Kidney tubule cell (primary cell): ENCODE measurements around the gene KLHL25.
"Not testable (repeated sequence)": the region's sequence is repeated elsewhere in the genome, so short reads cannot be mapped to it uniquely, and the experiment has no call there.

Experiments
- DNase-seq: peaks from one replicate; pipeline ENCODE4 v3.0.0-alpha.2; 2018; ENCODE audit warnings: low spot score

KLHL25 gene, protein sequence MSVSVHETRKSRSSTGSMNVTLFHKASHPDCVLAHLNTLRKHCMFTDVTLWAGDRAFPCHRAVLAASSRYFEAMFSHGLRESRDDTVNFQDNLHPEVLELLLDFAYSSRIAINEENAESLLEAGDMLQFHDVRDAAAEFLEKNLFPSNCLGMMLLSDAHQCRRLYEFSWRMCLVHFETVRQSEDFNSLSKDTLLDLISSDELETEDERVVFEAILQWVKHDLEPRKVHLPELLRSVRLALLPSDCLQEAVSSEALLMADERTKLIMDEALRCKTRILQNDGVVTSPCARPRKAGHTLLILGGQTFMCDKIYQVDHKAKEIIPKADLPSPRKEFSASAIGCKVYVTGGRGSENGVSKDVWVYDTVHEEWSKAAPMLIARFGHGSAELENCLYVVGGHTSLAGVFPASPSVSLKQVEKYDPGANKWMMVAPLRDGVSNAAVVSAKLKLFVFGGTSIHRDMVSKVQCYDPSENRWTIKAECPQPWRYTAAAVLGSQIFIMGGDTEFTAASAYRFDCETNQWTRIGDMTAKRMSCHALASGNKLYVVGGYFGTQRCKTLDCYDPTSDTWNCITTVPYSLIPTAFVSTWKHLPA

DNA sequence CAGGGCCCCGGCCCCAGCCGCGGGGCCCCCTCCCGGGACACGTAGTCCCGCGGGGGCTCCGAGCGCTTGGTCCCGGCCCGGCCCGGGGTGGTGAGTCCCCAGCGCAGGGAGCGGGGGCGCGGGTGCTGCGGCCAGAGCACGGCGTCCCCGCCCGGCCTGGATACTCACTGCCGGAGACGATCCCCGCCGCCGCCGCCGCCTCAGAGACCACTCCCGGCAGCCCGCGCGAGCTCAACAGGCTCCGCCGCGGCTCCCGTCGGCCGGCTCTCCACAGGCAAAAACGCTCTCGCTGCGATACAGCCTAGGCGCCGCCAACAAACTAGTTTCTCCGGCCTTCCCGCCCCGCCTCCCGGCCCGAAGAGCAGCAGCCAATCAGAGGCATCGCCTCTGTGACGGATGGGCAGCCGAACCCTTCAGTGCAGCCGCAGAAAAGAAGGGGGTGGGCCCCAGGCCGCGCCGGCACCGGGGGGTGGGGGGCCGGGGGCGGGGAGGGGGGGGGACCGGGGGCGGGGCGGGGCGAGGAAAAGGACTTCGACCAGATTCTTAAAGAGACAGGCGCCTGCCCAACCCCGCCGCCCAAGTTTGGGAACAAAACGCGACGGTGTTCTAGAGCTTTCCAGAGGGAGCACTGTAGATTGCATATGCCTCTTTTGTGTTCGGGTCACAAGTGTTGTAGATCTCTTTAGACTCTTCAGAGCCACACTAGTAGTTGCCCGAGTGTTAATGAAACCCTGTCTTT is at the start of gene KLHL25:
Gene KLHL25 (minus strand): TSS at position 328 of the 739 bp plus-strand sequence. CDS start 25,115 bp downstream, outside the sequence.
- DNase-seq: peak; percentile 94

DNA sequence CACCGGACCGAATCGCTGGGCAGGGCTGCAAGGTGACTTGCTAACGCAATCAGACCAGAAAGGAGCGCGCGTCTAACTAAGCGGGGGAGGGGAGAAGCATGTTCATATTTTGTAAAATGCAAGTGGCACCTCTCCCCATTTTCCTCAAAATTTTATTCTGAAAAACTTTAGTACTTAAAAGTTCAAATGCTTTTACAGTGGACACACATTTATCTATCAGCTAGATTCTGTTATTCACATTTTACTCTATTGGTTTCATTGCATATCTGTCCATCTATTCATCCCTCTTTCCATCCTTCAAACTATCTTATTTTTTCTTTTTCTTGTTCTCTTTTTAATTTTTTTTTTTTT is 46.1 kb upstream of the KLHL25 start:
- no peak for DNase-seq

DNA sequence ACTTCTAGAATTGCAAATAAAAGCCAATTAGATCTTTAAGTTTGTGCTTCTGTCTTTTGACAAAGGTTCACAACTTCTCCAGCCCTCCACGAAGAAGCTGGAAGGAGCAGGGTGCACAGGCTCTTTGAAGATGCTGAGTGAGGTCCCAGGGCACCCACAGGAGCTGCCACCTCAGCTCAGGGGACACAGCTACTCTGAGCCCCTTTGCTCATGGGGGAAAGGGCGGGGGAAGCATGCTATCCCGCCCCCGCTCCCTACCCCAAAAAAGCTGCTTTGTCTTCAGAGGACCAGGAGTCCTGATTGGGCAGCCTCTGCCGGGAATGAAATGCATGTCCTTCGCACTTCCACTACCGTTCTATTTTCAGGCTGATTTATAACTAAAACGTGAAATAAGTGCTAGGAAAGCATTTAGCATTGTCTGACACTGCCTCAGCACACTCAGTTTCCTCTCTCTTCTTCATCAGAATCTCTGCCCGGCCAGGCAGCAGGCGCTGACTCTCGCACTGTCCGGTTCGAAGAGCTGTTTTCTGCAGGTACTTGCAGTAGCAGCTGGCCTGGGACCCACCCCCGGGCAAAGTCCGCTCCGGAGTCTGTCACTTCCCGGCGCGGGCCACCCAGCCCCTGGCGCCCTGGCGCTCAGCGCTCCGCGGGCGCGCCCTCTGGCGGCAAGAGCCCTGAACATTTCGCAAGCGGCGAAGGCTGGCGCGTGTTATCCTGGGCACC is 45.5 kb upstream of the KLHL25 start:
- peak; percentile 85 for DNase-seq

DNA sequence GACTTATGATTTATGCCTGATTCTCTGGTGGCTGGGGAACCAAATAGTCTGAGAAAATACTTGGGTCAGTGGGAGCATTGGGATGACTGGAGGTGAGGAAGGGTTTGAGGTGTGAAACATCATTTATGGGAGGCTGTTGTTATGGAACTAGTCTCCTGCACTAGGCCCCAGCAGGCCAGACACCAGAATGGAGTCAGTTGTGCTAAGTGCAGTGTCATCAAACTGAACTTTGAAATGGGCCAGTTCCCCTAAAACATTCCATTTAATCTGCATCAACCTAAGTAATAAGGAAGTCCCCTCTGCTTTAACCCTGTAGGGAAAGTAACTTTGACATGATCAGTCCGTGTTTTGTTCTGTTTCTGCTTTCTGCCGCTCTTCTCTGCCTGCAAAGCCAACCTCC is 44.9 kb upstream of the KLHL25 start:
- DNase-seq: no peak

DNA sequence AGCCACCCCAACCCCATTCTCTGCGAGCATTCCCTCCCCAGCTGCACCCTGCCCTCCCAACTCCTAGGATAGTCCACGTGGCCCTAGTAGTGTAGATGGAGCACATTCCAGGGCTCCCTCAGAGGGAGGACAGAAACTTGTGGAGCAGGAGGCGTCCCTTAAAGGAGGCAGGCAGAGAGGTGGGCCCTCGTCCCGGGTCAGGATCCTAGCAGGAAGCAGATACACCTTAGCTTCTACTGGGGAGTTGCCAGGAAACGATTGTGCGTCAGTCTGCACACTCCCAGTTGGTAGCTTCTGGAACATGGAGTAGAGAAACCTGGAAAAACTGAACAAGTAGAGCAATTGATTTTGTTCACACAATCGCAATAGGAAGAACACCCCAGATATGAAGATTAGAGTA is 43.9 kb upstream of the KLHL25 start:
- DNase-seq: no peak

DNA sequence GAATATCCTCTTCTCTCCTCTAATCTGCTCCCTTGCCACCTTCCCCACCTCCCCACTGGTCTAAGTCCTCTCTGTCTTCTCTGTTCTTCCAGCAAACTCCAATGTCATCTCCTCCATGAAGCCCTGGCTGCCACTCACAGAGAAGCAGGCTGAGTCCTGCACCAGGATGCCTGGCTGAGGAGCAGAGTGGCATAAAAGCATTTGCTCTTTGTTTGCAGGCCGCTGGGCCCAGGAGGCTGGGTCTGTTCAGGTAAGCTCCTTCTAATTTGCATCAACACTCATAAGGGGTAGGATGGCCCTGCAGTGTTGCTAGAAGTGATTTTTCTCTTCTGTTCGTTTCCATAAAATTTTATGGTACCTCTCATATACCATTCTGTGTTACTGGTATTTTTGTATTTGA is 43.2 kb upstream of the KLHL25 start:
- no peak for DNase-seq

DNA sequence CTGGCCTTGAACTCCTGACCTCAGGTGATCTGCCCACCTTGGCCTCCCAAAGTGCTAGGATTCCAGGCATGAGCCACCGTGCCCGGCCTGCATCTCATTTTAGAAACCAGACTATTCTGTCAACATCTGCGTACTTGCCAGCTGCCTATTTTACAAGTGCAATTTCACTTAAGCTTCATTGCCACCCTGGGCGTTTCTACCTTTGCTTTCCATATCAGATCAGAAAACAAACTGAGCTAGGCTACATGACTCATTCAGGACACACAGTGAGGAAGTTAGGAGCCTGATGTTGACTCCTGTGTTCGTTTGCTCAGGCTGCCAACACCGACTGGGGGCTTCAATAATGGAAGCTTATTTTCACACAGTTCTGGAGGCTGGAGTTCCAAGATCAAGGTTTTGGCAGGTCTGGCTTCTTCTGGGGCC is 42.3 kb upstream of the KLHL25 start:
- DNase-seq: peak; percentile 36

DNA sequence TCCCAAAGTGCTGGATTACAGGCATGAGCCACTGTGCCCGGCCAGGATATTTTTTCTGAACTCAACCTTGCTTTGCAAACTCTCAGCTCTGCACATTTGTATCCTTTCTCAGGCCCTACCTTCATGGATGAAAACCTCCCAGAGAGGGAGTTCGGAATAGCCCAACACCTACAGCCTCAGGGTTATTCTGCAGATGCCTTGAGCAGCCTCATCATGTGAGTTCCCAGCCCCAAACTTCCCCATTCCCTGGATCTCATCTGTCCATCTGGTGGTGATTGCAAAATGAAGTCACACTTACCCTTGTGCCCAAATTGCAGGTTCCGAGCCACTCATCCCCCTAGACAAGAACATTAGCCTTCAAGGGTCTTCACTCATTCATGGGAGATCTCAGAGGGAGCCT is 39.9 kb upstream of the KLHL25 start:
- DNase-seq: no peak

DNA sequence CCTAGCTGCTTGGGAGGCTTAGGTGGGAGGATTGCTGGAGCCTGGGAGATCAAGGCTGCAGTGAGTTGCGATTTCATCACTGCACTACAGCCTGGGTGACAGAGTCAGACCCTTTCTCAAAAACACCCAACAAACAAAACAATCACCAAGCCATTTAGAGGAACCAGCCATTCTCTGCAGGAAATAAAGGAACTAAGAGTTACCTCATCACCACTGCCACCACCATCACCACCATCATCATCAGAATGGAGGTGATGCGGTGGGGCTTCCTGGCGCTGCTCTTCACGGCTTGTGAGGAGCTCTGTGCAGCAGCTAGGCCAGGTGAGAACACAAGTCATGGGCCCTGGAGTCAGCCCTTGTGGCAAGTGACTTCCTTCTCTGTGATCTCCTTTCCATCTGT is 37.7 kb upstream of the KLHL25 start:
- no peak for DNase-seq

DNA sequence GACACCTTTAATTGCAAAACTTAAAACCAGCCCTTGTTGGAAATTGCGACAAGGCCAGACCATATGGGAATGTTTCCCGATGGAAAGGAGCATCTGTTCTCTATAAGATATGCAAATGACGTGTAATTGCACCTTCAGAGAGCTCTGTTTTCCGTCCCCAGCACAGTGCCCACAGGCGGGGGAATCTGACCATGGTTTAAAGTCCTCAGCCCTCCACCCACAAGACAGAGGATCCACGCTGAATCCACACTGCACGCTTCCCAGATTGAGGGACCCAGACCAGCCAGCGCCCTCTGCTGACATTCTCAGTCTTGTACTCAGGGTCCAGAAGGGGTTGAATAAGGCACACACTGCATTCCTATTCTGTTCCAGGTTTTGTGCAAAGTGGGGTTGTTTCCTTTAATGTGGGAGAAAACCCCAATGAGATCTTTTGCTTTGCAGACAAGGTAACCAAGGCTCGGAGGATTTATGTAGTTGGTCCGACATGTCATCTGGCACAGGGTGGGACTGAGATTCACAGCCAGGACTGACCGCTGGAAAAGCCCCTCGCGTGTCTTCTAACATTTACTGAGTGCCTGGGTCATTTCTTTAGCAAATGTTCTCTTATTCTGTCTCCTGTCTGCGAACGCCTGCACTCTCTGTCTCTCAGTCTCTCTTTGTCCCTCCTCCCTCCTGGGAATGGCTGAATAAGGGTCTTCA is 36.8 kb upstream of the KLHL25 start:
- DNase-seq: peak; percentile 41

DNA sequence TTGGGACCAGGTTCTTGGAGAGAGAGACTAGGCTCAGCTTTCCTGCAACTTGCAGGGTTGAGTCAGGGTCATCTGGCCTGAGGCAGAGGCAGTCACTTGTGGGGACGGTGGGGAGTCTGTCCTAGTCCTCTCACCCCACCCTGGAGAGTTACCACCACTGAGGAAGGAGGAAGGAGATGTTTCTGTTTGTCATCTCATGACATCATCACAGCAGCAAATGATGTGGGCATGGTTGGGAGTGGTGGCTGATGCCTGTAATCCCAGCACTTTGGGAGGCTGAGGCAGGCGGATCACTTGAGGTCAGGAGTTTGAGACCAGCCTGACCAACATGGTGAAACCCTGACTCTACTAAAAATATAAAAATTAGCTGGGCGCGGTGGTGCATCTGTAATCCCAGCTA is 35.0 kb upstream of the KLHL25 start:
- DNase-seq: not testable (repeated sequence)

DNA sequence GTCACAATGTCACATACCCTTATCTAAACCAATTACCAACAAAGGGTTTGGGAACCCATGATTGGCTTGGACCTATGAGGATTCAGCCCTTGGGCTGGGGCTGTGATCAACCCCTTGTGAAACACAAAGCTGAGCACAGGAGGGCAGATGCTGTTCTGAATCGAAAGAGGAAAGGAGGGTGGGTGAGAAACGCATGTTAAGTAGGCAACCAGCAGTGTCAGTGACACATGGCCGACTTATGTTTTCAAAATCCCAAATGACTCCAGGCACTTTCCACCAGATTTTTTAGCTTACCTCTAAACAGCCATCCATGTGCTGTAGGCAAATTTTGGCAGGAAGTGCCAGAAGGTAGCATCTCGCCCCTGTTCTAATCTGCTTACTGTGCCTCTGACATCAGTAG is 34.1 kb upstream of the KLHL25 start:
- no peak for DNase-seq

DNA sequence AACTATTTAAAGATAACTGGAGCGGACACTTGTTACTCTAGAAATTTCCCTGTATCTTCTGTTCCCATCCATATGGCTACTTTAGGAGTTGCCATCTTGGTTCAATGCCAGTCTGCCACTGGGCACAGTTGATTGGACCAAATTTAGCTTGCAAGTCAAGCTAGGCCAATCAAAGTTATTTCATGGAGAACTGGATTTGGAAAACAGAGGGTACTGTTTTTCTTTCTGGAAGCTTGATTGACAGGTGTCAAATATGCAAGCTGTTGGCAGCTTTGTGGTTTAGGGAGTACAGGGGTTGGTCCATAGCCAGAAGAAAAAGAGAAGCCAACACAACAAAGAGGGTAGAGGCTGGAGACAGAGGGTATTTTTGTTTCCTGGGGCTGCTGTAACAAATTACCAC is 33.4 kb upstream of the KLHL25 start:
- DNase-seq: no peak

DNA sequence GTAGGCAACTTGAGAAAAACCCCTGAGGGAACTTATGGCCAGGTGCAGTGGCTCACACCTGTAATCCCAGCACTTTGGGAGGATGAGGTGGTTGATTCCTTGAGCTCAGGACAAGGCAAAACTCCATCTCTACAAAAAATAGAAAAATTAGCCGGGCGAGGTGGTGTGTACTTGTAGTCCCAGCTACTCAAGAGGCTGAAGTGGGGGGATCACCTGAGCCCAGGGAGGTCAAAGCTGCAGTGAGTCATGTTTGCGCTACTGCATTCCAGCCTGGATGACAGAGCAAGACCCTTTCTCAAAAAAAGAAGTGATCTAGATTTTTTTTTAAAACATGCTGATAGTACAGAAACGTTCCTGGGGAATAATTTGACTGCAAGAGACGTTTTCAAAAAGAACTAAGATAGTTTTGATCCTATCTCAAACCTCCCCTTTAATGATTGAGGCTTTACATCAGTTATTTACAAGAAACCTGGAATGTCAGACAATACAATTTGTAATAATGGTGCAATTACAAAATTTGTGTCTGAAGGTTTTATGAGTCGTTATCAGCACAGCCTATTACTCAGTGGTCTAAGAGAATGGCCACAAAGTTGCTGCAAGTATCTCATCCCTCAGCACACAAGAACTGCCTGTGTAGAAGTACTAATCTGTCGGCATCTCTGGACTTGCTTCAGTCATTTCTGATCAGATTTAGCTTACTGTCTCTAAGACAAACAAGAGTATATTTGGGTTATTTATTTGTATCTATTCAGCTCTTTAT is 32.2 kb upstream of the KLHL25 start:
- DNase-seq: peak; percentile 15

DNA sequence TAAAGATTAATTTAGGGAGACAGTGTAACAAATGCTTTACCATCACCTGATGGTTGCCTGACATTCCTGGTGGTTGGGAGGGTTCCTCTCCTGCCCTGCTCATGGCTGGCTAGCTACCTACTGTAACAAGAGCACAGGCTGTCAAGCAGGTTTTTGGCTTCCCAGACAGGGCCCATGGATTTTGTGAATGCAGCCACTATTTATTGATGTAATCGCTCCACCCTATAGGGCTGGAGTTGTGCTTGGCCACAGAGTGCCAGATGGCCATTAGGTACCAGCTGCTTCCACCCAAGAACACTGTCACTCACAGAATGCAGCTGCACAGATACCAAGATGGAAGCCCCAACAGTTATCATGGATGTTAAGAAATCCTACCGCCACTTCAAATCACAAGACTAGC is 31.0 kb upstream of the KLHL25 start:
- no peak for DNase-seq

DNA sequence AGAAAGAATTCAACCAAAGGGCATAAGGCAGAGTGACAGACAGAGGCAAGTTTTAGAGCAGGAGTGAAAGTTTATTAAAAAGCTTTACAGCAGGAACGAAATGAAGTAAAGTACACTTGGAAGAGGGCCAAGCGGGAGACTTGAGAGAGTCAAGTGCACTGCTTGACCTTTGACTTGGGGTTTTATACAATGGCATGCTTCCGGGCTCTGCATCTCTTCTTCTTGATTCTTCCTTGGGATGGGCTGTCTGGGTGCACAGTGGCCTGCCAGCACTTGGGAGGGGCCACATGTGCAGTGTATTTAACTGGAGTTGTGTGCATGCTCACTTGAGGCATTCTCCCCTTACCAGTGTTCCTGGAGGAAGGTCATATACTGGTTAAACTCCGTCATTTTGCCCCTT is 30.4 kb upstream of the KLHL25 start:
- no peak for DNase-seq

DNA sequence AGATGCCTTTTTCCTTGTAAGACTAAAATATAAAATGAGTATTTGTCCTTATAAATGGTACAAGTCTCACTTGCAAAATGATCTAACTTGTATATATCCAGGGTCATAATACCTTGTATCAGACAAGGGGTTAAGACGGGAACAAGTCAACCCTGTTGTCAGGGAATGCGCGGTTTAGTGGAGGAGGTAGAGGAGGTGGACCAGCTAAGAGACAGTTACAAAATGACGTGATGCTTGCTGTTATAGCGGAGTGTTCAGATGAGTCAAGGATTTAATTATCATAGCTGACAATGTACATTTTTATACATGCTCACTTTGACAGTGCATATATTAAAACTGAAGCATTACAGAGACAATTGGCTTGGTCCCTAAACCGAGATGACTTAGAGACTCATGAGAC is 26.8 kb upstream of the KLHL25 start:
- DNase-seq: no peak

DNA sequence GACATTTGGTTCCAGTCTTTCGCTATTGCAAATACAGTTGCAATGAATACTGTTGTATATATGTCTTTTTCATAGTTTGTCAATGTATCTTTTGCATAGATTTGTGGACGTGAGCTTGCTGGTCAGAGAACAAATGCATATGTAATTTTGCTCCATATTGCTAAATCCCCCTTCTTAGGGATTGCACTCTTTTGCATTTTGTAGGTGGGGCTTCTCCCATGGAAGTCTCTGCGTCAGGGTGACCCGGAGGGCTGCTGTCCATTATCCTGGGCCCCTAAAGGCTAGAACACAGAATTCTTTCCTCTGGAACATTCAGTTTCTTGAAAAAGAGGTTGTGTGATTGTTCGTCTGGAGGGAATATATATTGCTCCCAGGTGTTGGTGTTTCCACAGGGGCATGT is 25.2 kb upstream of the KLHL25 start:
- DNase-seq: no peak

DNA sequence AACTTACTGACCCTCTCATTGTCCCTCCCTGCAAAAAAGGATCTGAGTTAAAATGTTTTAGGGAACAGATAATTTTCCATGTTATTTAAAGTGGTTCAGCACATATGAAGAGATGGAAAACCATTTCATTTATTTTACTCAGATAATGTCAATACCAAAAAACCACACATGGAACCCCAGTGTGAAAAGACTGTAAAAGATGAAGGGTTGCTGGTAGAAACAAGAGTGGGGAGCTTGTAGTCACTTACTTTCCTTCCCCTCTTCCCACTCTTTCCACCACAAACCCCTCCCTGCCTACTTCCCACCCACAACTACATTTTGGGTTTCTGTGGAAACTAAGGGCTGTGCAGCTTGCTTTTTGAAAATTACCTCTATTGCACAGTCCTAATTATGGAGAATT is 18.5 kb upstream of the KLHL25 start:
- no peak for DNase-seq

DNA sequence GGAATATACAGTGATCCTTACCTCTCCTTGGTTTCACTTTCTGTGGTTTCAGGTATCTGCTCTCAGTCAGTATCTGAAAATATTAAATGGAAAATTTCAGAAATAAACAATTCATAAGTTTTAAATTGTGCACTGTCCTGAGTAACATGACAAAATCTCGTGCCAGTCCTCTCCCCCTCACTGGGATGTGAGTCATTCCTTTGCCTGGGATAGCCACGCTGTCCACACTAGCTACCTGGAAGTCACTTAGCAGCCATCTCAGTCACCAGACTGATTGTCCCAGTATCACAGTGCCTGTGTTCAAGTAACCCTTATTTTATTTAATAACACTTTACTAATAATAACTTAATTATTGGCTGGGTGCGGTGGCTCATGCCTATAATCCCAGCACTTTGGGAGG is 15.3 kb upstream of the KLHL25 start:
- DNase-seq: peak; percentile 22

DNA sequence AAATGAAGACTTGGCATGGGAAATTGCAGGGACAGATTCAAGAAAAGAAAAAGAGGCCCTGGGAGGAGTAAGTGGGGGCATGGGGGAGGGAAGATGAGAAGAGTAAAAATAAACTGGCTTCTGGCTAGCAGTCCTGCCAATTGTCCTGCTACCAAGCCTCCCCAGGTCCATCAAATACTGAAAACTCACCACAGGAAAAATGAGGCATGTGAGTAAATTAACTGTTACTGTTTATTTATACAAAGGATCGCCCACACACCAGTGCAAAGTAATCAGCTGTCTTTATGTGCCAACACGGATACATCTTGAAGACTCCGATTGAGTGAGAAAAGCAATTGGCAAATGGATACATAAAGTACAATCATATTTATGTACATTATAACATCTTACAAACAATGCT is 10.7 kb upstream of the KLHL25 start:
- no peak for DNase-seq
